ENCODE results near the gene TMEM163.

Gene TMEM163

DNA sequence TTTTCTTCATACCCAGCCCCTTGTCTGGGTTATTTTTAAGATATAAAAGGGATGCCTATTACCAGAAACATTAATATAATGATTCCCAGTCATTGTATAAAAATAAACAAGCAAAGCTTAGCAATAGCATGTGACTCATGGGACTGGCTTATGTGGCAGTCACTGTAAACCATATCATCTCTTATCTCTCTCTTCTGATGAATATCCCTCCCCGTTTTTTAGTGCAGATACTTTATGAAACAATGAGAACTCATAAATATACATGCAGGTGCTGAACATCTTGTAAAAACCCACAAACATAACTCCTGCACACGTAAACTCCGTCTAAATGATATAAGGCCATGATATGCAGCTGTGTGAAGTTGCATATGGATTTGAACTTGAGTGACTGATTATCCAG lies 310.0 kb downstream of the TMEM163 start:
- POLR2A ChIA-PET (ENCODE audit: low non-redundant PET), result no interaction called here
- no peak overlapping the region for H3K27ac ChIP-seq
- no peak for DNase-seq (ENCODE audit: low spot score)
- CTCF ChIA-PET, result interaction anchor here (0.5 to 0.6 kb wide), 2 partner anchors 40 to 102 kb away, joined by 3 to 4 read pairs; no protein-coding TSS in a partner anchor
- no peak for TF ChIP-seq CTCF (conservative IDR thresholded peaks at IDR 0.05; ENCODE audit: low read depth)

GRCh38 chr2:134408386-134408785 lies 310.4 kb downstream of the TMEM163 start:
- no peak for TF ChIP-seq CTCF (conservative IDR thresholded peaks at IDR 0.05; ENCODE audit: low read depth)
- POLR2A ChIA-PET (ENCODE audit: low non-redundant PET), result no interaction called here
- CTCF ChIA-PET, result interaction anchor here (0.5 to 0.6 kb wide), 2 partner anchors 40 to 103 kb away, joined by 3 to 4 read pairs; no protein-coding TSS in a partner anchor
- DNase-seq (ENCODE audit: low spot score), result no peak
- H3K27ac ChIP-seq, result no peak overlapping the region

- H3K27ac ChIP-seq, result no peak overlapping the region
- POLR2A ChIA-PET (ENCODE audit: low non-redundant PET), result no interaction called here
- TF ChIP-seq CTCF (conservative IDR thresholded peaks at IDR 0.05; ENCODE audit: low read depth), result no peak
- CTCF ChIA-PET, result interaction anchor here (0.9 kb wide), 1 partner anchor 289 kb away, joined by 4 read pairs; no protein-coding TSS in a partner anchor
- peak; percentile 2 for DNase-seq (ENCODE audit: low spot score)
Observed at GRCh38 chr2:134407154-134407890, 311.5 kb downstream of the TMEM163 start.

DNA sequence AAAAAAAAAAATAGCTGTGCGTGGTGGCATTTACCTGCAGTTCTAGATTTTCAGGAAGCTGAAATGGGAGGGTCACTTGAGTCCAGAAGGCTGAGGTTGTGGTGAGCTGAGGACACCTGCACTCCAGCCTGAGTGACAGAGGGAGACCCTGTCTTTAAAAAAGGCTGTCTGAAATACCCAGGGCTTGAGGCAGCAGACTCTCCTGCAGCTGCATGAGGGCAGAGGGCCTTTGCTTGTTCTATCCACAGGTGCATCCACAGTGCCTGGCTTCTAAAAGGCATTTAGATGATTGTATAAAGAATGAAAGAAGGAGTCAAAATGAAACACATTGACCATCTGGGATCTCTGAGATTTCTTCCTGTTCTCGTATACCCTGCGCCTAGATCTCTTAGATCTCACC lies 312.1 kb downstream of the TMEM163 start:
- ChIA-PET CTCF (interaction anchor here (0.9 to 1.3 kb wide), 2 partner anchors 161 to 288 kb away, joined by 4 to 5 read pairs; no protein-coding TSS in a partner anchor), POLR2A (ENCODE audit: low non-redundant PET) (no interaction called here)
- no peak for DNase-seq (ENCODE audit: low spot score)
- H3K27ac ChIP-seq, result peak overlapping the region; percentile 50
- TF ChIP-seq CTCF (conservative IDR thresholded peaks at IDR 0.05; ENCODE audit: low read depth), result no peak

GRCh38 chr2:134406311-134406710 lies 312.5 kb downstream of the TMEM163 start:
- ChIA-PET CTCF (interaction anchor here (0.9 to 1.3 kb wide), 2 partner anchors 161 to 288 kb away, joined by 4 to 5 read pairs; no protein-coding TSS in a partner anchor), POLR2A (ENCODE audit: low non-redundant PET) (no interaction called here)
- DNase-seq (ENCODE audit: low spot score), result peak; percentile 89
- TF ChIP-seq CTCF (conservative IDR thresholded peaks at IDR 0.05; ENCODE audit: low read depth), result no peak
- peak overlapping the region; percentile 50 for H3K27ac ChIP-seq

Data from RWPE1 (cell line).